ENCODE measurements around the gene VPS51.

VPS51 gene

DNA sequence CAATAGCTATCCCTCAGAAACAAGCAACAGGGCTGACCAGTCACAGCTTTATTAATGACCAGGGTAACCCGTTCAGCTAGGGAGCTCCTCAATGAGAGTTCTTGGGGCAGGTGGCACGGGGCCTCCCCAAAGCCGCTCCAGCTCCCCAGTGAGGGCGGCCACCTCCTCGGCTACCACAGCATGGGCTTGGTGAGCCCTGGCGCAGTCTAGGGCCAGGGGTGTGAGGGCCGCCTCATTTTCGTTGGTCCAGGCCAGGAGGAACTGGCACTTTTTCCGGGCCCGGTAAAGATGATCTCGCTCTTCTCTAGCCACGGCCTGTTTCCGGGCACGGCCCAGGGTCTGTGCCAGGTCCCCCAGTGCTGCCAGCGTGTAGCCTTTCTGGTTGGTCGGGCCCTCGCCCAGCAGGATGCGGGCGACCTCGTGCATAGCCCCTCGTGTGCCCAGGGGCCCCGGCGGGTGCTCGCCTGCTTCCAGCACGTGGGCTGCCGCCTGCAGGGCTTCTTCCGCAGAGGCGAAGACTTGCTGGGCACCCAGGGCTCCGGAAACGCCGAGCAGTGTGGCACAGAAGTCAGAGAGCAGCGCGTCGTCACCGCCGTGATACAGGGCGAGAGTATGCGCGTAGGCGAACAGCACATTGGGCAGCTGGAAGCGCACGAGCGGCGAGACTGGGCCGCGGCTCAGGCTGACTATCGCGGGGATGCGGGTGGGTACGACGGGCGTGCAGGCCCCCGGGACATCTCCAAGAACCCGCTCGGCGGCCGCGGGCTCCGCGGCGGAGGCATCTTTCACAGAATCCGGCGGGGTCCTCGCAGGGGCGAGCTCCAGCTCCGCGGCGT lies 20.6 kb downstream of the VPS51 start:
- TF ChIP-seq SIN3A (IDR thresholded peaks at IDR 0.05; ENCODE audit: borderline replicate concordance, insufficient read depth, low read length): no peak
- peak; percentile 22; the same call in 1 of the 2 replicates for TF ChIP-seq POLR2AphosphoS5 (IDR thresholded peaks at IDR 0.05; ENCODE audit: low read depth, low read length)
- TF ChIP-seq TAF1 (IDR thresholded peaks at IDR 0.05; ENCODE audit: borderline replicate concordance, insufficient read depth, low read length): no peak
- TF ChIP-seq FOXP2 (optimal IDR thresholded peaks at IDR 0.05; ENCODE audit: borderline replicate concordance, extremely low read depth, extremely low read length, insufficient read depth): no peak

DNA sequence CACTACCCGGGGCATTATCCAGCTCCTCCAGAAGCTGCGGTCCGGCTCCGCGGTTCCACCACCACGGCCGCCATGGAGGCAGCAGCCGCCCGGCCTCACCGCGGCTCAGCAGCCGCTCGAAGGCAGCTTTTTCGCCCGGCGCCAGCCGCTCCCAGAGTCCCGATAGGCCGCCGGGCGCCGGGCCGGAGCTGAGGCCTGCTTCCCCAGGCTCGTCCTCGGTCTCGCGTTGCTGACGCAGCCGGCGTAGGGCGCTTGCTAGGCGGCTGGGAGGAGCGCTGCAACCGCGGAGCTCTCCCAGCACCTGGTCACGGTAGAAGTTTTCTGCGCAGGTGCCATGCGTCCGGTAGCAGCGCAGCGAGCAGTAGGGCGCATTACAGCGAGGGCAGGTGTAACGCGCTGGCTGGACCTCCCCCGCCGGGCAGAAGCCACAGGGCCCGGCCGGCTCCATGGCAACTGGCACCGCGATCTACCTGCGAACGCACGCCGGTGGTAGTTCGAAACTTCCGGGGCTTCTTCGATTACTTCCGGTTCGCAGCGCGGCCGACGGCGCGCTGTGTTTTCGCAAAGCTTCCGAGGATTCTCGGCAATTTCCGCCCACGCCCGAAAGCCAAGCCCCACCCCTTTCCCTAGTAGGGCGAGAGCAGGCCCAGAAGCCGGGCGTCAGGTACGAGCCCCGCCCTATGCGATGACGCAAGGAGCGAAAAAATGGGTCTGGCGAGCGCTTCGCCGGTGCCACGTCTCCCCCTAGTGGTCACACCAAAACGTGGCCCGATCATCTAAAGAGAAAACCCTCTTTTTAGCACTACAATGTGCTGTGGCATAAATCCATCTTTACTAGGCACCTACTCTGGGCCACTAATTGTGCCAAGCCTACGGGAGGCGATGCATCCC lies 21.4 kb downstream of the VPS51 start, which contains the start of gene ZNHIT2:
Gene ZNHIT2 (minus strand): TSS at position 496 of the 891 bp plus-strand sequence. CDS start 48 bp downstream, at position 448.
- TF ChIP-seq SIN3A (IDR thresholded peaks at IDR 0.05; ENCODE audit: borderline replicate concordance, insufficient read depth, low read length) (no peak), TAF1 (IDR thresholded peaks at IDR 0.05; ENCODE audit: borderline replicate concordance, insufficient read depth, low read length) (peak; percentile 71; the same call in 1 of the 2 replicates), POLR2AphosphoS5 (IDR thresholded peaks at IDR 0.05; ENCODE audit: low read depth, low read length) (peak; percentile 66)

DNA sequence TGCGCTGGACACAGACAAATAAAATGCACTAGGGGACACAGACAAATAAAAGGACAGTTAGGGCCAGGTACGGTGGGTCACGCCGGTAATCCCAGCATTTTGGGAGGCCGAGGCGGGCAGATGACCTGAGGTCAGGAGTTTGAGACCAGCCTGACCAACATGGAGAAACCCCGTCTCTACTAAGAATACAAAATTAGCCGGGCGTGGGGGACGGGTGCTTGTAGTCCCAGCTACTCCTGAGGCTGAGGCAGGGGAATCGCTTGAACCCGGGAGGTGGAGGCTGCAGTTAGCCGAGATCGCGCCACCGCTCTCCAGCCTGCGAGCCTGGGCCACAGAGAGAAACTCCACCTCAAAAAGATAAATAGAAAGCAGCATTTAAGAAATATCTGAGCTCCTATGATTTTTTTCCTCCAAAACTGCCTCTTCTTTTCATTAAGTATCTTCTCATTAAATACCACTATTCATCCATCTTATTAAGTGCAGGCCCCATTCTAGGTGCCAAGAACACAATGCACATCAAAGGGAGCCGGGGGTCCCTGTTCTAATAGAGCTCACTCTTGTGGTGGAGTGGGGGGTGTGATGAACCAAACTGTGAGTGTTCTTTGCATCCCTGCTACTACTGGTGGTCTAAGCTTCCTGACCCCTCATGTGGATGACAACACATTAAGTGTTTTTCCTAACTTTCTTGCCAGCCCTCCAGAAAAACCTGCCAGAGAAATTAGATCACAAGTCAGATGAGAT lies 22.3 kb downstream of the VPS51 start:
- TF ChIP-seq SIN3A (IDR thresholded peaks at IDR 0.05; ENCODE audit: borderline replicate concordance, insufficient read depth, low read length): no peak

DNA sequence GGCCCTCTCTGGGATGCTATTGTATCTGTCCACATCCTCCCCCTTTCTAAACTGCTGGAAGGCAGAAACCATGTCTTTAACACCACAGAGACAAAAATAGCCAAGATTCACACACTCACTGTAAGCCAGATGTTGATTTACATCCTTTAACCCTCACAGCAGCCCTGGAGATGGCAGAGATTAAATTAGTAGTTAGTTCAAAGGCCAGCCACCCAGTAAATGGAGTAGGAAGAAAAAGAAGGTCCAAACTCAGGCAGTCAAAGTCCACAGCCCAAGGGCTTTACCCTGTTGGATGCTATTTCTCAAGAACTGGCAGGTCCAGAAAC lies 23.6 kb downstream of the VPS51 start:
- TF ChIP-seq, protein P1, sequence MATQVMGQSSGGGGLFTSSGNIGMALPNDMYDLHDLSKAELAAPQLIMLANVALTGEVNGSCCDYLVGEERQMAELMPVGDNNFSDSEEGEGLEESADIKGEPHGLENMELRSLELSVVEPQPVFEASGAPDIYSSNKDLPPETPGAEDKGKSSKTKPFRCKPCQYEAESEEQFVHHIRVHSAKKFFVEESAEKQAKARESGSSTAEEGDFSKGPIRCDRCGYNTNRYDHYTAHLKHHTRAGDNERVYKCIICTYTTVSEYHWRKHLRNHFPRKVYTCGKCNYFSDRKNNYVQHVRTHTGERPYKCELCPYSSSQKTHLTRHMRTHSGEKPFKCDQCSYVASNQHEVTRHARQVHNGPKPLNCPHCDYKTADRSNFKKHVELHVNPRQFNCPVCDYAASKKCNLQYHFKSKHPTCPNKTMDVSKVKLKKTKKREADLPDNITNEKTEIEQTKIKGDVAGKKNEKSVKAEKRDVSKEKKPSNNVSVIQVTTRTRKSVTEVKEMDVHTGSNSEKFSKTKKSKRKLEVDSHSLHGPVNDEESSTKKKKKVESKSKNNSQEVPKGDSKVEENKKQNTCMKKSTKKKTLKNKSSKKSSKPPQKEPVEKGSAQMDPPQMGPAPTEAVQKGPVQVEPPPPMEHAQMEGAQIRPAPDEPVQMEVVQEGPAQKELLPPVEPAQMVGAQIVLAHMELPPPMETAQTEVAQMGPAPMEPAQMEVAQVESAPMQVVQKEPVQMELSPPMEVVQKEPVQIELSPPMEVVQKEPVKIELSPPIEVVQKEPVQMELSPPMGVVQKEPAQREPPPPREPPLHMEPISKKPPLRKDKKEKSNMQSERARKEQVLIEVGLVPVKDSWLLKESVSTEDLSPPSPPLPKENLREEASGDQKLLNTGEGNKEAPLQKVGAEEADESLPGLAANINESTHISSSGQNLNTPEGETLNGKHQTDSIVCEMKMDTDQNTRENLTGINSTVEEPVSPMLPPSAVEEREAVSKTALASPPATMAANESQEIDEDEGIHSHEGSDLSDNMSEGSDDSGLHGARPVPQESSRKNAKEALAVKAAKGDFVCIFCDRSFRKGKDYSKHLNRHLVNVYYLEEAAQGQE (IDR thresholded peaks at IDR 0.05; ENCODE audit: insufficient read depth in 1 of 2, low read depth in 2 of 2, low read length in 2 of 2): no peak
- TF ChIP-seq TAF1 (IDR thresholded peaks at IDR 0.05; ENCODE audit: borderline replicate concordance, insufficient read depth, low read length) (no peak), POLR2AphosphoS5 (IDR thresholded peaks at IDR 0.05; ENCODE audit: low read depth, low read length) (no peak), SIN3A (IDR thresholded peaks at IDR 0.05; ENCODE audit: borderline replicate concordance, insufficient read depth, low read length) (no peak), FOXP2 (optimal IDR thresholded peaks at IDR 0.05; ENCODE audit: borderline replicate concordance, extremely low read depth, extremely low read length, insufficient read depth) (no peak)

DNA sequence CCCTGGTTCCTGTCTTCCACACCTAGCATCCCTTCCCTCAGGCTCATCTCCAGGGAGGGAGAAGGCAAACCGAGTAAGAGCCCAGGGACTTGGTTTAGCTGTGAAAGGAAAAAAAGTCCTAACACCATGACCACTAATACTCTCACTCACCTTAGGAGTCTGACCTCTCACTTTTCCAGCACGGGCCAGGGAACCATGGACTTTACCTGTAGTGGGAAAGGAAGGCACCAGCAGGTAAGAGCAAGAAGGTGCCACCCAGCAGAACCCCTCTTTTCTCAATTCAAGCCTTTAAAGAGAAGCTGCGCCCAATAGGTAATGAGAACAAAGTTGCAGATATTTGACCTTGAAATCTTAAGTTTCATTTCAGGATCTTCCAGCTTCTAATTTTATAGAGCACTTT lies 24.8 kb downstream of the VPS51 start:
- TF ChIP-seq, protein P1 (IDR thresholded peaks at IDR 0.05; ENCODE audit: insufficient read depth in 1 of 2, low read depth in 2 of 2, low read length in 2 of 2): no peak
- TF ChIP-seq POLR2AphosphoS5 (IDR thresholded peaks at IDR 0.05; ENCODE audit: low read depth, low read length): no peak
- no peak for TF ChIP-seq FOXP2 (optimal IDR thresholded peaks at IDR 0.05; ENCODE audit: borderline replicate concordance, extremely low read depth, extremely low read length, insufficient read depth)
- TF ChIP-seq TAF1 (IDR thresholded peaks at IDR 0.05; ENCODE audit: borderline replicate concordance, insufficient read depth, low read length): no peak

DNA sequence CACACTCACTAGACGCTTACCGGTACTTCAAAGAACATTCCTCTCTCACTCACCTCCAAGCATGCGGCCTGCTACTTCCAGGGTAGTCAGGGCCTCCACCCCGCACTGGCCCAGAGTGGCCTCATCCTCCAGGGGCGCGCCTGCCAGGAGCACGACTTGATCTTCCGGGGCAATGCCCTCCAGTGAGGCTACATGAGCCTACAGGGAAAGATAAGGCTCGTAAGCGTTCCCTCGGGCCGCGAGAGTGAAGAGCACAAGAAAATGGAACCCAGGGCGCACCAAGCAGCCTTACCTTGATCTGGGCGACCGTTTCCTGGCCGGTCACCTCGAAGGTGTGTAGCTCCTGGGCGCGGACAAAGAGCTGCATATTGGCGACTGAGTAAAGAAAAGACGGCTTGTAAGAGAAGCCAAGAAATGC lies 25.4 kb downstream of the VPS51 start:
- TF ChIP-seq FOXP2 (optimal IDR thresholded peaks at IDR 0.05; ENCODE audit: borderline replicate concordance, extremely low read depth, extremely low read length, insufficient read depth): no peak
- TF ChIP-seq, protein P1 (IDR thresholded peaks at IDR 0.05; ENCODE audit: insufficient read depth in 1 of 2, low read depth in 2 of 2, low read length in 2 of 2): no peak
